GM20000 (cell line): ENCODE measurements around the gene PLEKHO2.

Source experiments
- DNase-seq: peaks from one replicate; pipeline ENCODE4 v3.0.0; 2012; ENCODE audit warnings: low spot score
- CTCF ChIP-seq: IDR thresholded peaks from 2 replicates; pipeline ENCODE4 v1.5.1; 2012; ENCODE audit warnings: mild to moderate bottlenecking, control low read depth; ENCODE audit errors: extremely low read depth, missing control alignments

The PLEKHO2 gene

DNA sequence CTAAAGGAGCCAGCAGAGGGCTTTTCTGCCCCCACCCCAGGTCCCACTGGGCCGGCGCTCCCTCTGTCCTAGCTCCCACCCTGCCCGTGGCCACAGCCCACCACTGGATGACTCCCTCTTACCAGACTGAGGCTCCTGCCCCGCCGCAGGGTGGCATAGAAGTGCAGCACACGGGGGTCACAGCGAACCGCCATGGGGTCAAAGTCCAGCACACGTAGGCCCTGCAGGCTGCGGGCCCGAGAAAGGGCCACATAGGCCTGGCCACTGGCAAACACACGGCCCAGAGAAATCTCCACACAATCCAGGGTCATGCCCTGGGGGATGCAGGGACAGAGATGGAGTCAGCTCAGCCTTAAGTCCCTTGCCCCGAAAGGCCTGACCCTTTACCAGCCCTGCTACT is 25.3 kb upstream of the PLEKHO2 start:
- TF ChIP-seq CTCF = no peak
- DNase-seq = no peak

- no peak for TF ChIP-seq CTCF
- DNase-seq = no peak
These were observed 16.7 kb upstream of the PLEKHO2 start for GRCh38 chr15:64824929-64825430.

GRCh38 chr15:64825431-64826294 is 16.1 kb upstream of the PLEKHO2 start, which contains the start of gene PIF1:
PIF1 (minus strand) TSS chr15:64825647; CDS start chr15:64824335, 1,312 bp downstream.
- no peak for TF ChIP-seq CTCF
- peak; percentile 95 for DNase-seq

GRCh38 chr15:64828985-64829384 is 12.7 kb upstream of the PLEKHO2 start:
- DNase-seq = no peak
- no peak for TF ChIP-seq CTCF

DNA sequence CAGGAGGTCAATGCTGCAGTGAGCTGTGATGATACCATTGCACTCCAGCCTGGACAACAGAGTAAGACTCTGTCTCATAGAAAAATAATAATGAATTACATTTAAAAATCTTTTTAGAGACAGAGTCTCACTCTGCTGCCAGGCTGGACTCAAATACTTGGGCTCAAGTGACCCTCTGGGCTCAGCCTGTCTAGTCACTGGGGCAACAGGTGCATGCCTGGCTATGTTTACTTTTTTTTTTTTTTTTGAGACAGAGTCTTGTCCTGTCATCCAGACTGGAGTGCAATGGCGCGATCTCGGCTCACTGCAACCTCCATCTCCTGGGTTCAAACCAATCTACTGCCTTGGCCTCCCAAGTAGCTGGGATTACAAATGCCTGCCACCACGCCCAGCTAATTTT is 8.0 kb upstream of the PLEKHO2 start:
- DNase-seq = no peak
- no peak for TF ChIP-seq CTCF

GRCh38 chr15:64836023-64836536 is 5.6 kb upstream of the PLEKHO2 start:
- DNase-seq = no peak
- no peak for TF ChIP-seq CTCF

- DNase-seq = no peak
- no peak for TF ChIP-seq CTCF
These were observed 4.2 kb upstream of the PLEKHO2 start for GRCh38 chr15:64837502-64837901.
